ENCODE data around the gene CFAP77.

DNA sequence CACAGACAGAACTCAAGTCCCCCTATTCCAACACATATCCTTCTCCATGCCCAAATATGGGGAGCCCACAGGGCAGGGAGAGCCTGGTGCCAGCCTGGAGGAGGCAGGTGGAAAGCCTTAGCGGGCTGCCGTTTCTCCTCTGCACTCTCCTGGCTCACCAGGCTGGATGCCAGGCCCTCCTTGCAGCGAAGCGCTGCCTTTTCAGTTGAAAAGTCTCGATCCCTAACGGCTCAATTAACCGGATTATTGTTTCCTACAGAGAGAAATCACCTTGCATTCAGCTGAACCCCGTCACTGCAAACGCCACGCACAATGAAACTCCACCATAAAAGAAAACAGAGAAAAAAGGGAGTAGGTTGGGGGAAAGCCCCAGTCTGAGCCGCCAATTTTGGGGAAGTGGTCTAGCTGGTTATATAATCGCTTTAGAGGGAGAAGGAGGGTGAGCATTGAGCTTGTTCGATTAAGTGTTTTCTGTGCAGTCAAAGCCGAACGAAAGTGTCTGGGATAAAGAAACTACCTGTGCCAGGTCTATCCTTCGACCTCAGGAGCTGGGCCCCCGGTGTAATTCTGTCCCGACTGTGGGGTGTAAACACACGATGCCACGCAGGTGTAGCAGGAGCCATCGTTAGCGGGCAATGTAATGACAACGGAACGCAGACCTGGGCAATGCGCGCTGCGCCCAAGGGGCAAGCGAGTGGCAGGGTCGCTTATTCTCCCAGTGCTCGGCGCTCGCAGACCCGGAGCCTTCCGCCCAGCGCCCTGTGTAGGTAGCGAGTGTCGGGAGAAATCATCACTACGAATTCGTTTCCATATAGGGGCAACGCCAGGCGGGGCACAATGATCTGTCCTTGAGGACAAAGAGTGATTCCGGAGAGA lies 176.2 kb downstream of the CFAP77 start:
- peak; percentile 91 for TF ChIP-seq EZH2 (IDR thresholded peaks at IDR 0.05; ENCODE audit: insufficient read depth, poor library complexity, severe bottlenecking)
- peak; percentile 72; the same call in 1 of the 2 replicates for TF ChIP-seq EZH2phosphoT487 (IDR thresholded peaks at IDR 0.05; ENCODE audit: insufficient read depth, low read depth)
